Activated CD8-positive, alpha-beta memory T cell treated with anti-CD3 and anti-CD28 coated beads for 36 hours (primary cell): ENCODE measurements around the gene IL10RB. TPM values are rescaled to one million over a fixed set of nuclear protein-coding genes. Genes with fewer than 3 reads are reported as not detected.

Source experiments
- CTCF ChIA-PET: fragments of 350-600 bp; sonication (Branson Sonifier 250); formaldehyde crosslinking; loops from one replicate; lab custom pipeline; 2021; ENCODE audit warnings: antibody characterized with exemption; lab: Charles Lee
- POLR2A ChIA-PET: fragments of 350-600 bp; sonication (Branson Sonifier 250); formaldehyde crosslinking; loops from one replicate; lab custom pipeline; 2021; ENCODE audit warnings: antibody characterized with exemption; lab: Charles Lee
- total RNA-seq, 2 experiments: library from RNA; stranded (reverse); gene quantifications; one replicate each; pipeline ENCODE4 v1.2.3, GENCODE V29; 2021

IL10RB gene
- total RNA-seq, 2 experiments from 2014 or later = 21.7 to 24.1 TPM

GRCh38 chr21:33339135-33339534 lies 73.0 kb downstream of the IL10RB start:
- POLR2A ChIA-PET = no interaction called here

GRCh38 chr21:33339918-33340317 lies 73.8 kb downstream of the IL10RB start:
- POLR2A ChIA-PET = no interaction called here

More at GRCh38 chr21:33339135-33339534, 73.0 kb downstream of the IL10RB start:
- CTCF ChIA-PET = interaction anchor here (0.5 to 1.0 kb wide), 3 partner anchors 16 to 142 kb away, joined by 3 to 7 read pairs (median 3); no protein-coding TSS in a partner anchor

GRCh38 chr21:33345751-33346238 lies 79.6 kb downstream of the IL10RB start:
- ChIA-PET POLR2A (no interaction called here), CTCF (interaction anchor here (0.5 to 1.0 kb wide), 2 partner anchors 15 to 82 kb away, joined by 3 read pairs; no protein-coding TSS in a partner anchor)

More at GRCh38 chr21:33339918-33340317, 73.8 kb downstream of the IL10RB start:
- CTCF ChIA-PET = interaction anchor here (0.7 to 1.0 kb wide), 2 partner anchors 16 to 691 kb away, joined by 3 to 7 read pairs; no protein-coding TSS in a partner anchor

Other genes starting within 250 kb of the IL10RB start
- gene OLIG2, start 240.4 kb upstream of the IL10RB start, total RNA-seq = not detected
- gene OLIG1, start 196.2 kb upstream of the IL10RB start, total RNA-seq = not detected
- 10 to 100 TPM; 26.2 to 30.4 TPM for gene IFNAR2, start 36.4 kb upstream of the IL10RB start, total RNA-seq
- 10 to 100 TPM; 32.1 to 32.3 TPM for gene IFNAR1, start 58.6 kb downstream of the IL10RB start, total RNA-seq
- gene IFNGR2, start 137.0 kb downstream of the IL10RB start, total RNA-seq = 1 to 10 TPM in 1 of 2 experiments, under 1 TPM in 1; 0.95 to 1.4 TPM
- 10 to 100 TPM; 14.9 to 16.7 TPM for gene TMEM50B, start 213.6 kb downstream of the IL10RB start, total RNA-seq
- under 1 TPM; 0.36 to 0.57 TPM for gene DNAJC28, start 225.3 kb downstream of the IL10RB start, total RNA-seq